Stimulated activated CD4-positive, alpha-beta T cell treated with anti-CD3 and anti-CD28 coated beads, Interleukin-1b, Interleukin-23, amount 100 ng/mL, for 1 hour (primary cell): ENCODE data around the gene PAX4.
"Not testable (repeated sequence)": the region's sequence is repeated elsewhere in the genome, so short reads cannot be mapped to it uniquely, and the experiment has no call there.

Experiments
- DNase-seq, 2 donors: peaks; one replicate each; pipeline ENCODE4 v3.0.0-alpha.2; 2020; ENCODE audit warnings: low read depth in 2 of 2

PAX4 gene

DNA sequence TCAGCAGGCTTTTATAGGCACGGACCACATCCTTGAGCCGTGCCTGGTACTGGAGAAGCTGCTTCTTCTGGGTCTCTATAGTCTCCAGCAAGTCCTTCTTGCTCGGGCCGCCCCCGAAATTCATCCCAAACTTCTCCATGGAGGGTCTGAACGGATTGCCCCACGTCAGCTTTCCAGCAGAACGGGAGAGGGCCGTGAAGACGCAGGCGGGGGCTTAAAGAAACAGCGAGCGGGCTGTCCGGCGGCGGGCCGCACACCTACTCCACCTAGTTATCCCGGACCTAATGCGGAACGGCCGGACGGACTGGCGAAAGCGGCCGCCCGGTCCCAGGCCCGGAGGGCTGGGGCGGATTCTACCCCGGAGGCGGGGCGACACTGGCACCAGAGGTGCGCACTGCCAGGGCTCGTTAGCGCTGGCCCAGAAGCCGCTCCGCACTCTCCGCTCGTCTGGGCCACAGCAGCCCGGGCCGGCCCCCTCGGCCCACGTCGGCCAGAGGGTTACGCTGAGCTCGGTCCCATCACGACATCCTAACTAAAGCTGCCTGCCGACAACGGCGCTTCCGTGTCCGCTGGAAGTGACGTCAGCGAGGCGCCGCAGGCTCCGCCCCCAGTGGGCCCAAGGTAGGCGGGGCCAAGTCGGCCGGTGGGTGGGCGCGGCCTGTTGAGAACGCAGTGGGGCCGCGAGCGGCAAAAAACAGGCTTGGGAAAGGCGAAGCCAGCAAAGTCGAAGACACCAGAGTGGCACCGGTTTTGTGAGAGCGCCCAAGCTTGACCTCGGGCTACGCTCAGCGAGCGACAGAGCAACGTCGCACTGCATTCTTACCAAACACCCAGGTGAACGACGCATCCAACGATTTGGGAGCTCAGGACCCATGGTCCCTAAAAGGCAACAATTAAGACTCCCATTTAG lies 32.6 kb downstream of the PAX4 start, which contains the start of gene GCC1:
GCC1 (minus strand) TSS at position 553 of the 910 bp plus-strand sequence; CDS start at position 139, 414 bp downstream.
- DNase-seq: peak; percentile 77 to 90

GRCh38 chr7:127584648-127585043 lies 33.3 kb downstream of the PAX4 start:
- DNase-seq: no peak

DNA sequence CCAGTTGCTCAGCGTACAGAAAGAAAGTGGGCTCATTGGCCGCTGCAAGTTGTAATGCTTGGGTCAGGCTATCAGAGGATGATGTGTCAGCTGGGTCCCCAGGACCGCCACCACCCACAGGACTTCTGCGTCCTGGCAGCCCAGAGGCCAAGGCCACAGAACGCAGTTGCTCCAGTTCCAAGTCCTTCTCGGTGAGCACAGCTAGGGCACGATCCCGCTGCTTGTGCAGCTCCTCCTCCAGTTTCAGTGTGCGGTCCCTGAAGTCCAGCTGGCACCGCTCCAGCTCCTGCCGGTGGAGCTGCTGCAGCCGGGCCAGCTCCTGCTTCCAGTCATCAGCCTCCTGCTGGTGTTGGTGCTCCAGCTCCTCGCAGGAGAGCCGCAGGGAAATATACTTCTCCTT lies 35.6 kb downstream of the PAX4 start:
- no peak for DNase-seq

DNA sequence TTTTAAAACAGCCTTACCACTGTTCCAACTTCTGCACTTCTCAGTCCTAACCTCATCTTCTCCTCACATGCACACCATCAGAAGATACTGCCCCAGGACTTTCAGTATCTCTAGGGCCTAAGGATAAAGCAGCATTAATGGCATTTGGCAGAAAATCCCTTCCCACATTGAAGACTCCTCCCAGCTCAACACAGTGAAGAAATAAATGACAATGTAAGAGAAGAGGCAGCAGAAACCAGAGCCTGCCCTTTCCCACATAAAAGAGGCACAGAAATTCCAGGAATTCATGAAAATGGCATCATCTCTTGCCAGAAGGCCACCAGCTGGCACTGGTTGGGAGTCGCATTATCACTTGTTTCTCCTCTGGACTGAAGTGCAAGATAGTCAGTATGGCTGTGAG lies 36.2 kb downstream of the PAX4 start:
- DNase-seq: no peak

GRCh38 chr7:127580612-127581011 lies 37.3 kb downstream of the PAX4 start:
- DNase-seq: no peak

DNA sequence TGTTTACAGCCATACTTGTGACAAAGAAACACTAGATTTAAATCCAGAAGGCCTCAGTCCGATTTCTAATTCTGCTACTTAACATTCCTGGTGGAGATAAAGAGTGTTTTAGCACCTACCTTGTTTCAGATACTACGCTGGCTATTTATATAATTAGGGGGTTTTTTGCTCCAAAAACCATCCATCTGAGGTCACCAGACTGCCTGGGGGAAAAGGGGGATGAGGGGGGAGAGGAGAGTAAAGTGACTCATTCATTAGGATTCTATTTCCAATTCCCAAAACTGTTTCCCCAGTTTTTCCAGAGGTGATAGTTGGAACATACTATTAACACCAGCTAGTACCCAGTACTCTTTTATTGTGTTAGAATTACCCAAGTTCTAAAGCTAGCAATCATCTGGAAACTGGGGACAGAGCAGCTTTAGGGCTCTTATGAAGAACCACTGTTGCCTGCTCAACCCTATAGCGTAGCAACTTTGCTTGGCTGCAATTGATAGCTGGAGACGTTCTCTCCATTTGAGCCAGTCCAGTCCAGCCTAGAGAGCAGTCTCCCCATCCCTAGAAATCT lies 39.1 kb downstream of the PAX4 start:
- DNase-seq: no peak

- DNase-seq: no peak
Observed at GRCh38 chr7:127578036-127578684, 39.8 kb downstream of the PAX4 start.

DNA sequence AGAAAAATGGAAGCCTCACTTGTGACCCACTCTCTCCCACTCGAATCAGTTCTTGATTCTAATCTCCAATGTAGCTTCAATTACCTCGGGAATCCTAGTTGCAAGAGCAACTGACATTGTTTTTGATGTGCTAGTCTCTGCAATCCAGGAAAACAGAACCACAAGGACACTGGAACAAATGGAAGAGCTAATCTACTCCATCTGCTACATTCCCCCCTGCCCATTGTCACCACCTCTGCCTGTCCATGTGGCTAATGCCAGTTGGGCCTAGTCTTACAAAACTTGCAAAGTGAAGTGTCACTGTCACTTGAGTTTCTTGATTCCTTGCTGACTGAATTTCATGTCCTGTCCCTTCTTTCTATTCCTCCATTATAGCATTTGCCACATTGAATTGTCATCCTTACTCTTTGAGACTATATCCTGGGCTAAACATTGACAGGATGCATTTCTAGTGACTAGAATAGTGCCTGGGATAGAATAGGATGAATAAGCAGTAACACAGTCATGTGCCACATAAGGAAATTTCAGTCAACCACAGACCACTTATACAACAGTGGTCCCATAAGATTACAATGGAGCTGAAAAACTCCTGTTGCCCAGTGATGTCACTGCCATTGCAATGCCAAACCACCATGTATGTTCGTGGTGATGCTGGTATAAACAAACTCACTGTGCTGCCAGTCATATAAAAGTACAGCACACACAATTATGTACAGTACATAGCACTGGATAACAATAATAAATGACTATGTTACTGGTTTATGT lies 46.0 kb downstream of the PAX4 start:
- DNase-seq: no peak

DNA sequence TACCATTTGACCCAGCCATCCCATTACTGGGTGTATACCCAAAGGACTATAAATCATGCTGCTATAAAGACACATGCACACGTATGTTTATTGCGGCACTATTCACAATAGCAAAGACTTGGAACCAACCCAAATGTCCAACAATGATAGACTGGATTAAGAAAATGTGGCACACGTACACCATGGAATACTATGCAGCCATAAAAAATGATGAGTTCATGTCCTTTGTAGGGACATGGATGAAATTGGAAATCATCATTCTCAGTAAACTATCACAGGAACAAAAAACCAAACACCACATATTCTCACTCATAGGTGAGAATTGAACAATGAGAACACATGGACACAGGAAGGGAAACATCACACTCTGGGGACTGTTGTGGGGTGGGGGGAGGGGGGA lies 49.9 kb downstream of the PAX4 start:
- DNase-seq: not testable (repeated sequence)

DNA sequence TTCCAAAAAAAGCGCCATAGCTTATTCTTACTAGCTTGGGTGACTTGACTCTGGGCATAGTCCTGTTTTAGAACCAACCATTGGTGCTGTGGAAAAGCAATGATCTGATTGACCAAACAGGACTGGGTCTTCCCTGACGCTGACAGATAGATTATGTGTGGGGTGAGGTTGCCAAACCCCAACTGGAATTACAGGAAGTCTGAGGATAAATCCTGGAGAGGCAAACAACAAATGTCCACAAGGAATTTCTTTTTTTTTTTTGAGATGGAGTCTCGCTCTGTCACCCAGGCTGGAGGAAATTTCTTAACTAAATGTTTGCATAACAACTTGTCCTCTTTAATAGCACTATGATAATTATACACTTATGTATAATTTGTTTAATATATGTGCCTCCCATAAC lies 51.7 kb downstream of the PAX4 start:
- DNase-seq: no peak
